Loucy (cell line): ENCODE data around the gene DDX39B.

Source experiments
- H2AFZ ChIP-seq: fragments of 200-600 bp; sonication (generic); 2 replicates; pipeline ENCODE4 v1.6.0; 2016; ENCODE audit warnings: antibody characterized with exemption, mild to moderate bottlenecking, low read length, moderate library complexity
- H3F3A ChIP-seq: fragments of 200-600 bp; 2 replicates; pipeline ENCODE4 v1.6.0; 2016; ENCODE audit warnings: antibody characterized with exemption, low read depth, mild to moderate bottlenecking
- H3K27me3 ChIP-seq: fragments of 200-600 bp; sonication (generic); 2 replicates; pipeline ENCODE4 v1.6.1; 2014; ENCODE audit warnings: low read length, mild to moderate bottlenecking; ENCODE audit not compliant: insufficient read depth, poor library complexity, severe bottlenecking
- H3K36me3 ChIP-seq: fragments of 200-600 bp; sonication (generic); 2 replicates; pipeline ENCODE4 v1.6.1; 2016; ENCODE audit warnings: low read length; ENCODE audit not compliant: insufficient read depth
- H3K4me1 ChIP-seq: fragments of 200-600 bp; sonication (generic); 2 replicates; pipeline ENCODE4 v1.5.1; 2014; ENCODE audit warnings: low read length, mild to moderate bottlenecking; ENCODE audit not compliant: insufficient read depth, poor library complexity, severe bottlenecking
- H3K4me2 ChIP-seq: fragments of 200-600 bp; sonication (generic); 2 replicates; pipeline ENCODE4 v1.6.0; 2014; ENCODE audit warnings: antibody characterized with exemption, low read length, low read depth, mild to moderate bottlenecking; ENCODE audit not compliant: poor library complexity, severe bottlenecking
- H3K4me3 ChIP-seq: fragments of 200-600 bp; sonication (generic); 2 replicates; pipeline ENCODE4 v1.5.1; 2014; ENCODE audit warnings: low read length, mild to moderate bottlenecking, mixed read lengths; ENCODE audit not compliant: poor library complexity, severe bottlenecking
- H3K79me2 ChIP-seq: fragments of 200-600 bp; sonication (generic); 2 replicates; pipeline ENCODE4 v1.6.1; 2014; ENCODE audit warnings: low read length; ENCODE audit not compliant: insufficient read depth
- H3K9ac ChIP-seq: fragments of 200-600 bp; sonication (generic); 2 replicates; pipeline ENCODE4 v1.6.0; 2014; ENCODE audit warnings: mild to moderate bottlenecking, low read depth, low read length, moderate library complexity; ENCODE audit not compliant: poor library complexity, severe bottlenecking
- H3K9me2 ChIP-seq: fragments of 200-600 bp; sonication (generic); replicated peaks from 2 replicates; pipeline ENCODE4 v1.6.1; 2016; ENCODE audit warnings: low read depth, low read length, mixed read lengths
- H3K9me3 ChIP-seq: fragments of 200-600 bp; sonication (generic); 2 replicates; pipeline ENCODE4 v1.6.1; 2014; ENCODE audit warnings: mild to moderate bottlenecking, antibody characterized with exemption, low read length, low read depth; ENCODE audit not compliant: insufficient read depth
- H4K20me1 ChIP-seq: fragments of 200-600 bp; sonication (generic); 2 replicates; pipeline ENCODE4 v1.6.0; 2014; ENCODE audit warnings: antibody characterized with exemption, low read length, mild to moderate bottlenecking; ENCODE audit not compliant: insufficient read depth, poor library complexity, severe bottlenecking
- CTCF ChIP-seq: fragments of 200-600 bp; sonication (generic); conservative IDR thresholded peaks from 2 replicates; pipeline ENCODE4 v1.5.1; 2014; ENCODE audit warnings: mild to moderate bottlenecking, antibody characterized with exemption, low read length
- EZH2phosphoT487 ChIP-seq: fragments of 200-600 bp; IDR thresholded peaks from 2 replicates; pipeline ENCODE4 v1.6.1; 2018; ENCODE audit warnings: antibody characterized with exemption, mild to moderate bottlenecking, moderate library complexity, borderline replicate concordance

The DDX39B gene

GRCh38 chr6:31528821-31529328, 12.9 kb downstream of the DDX39B start, which contains the start of gene MCCD1:
Gene MCCD1 (plus strand): TSS chr6:31528962. CDS start chr6:31529015, 53 bp downstream.
- Histone ChIP-seq H3K9me2 (no peaks in the 10 kb centered on the region), H3K4me2 (no peak within 1 kb of the TSS), H3K4me3 (no peak within 1 kb of the TSS), H3K79me2 (peaks cover 34% of the 10 kb centered on the region), H3K9ac (no peak within 1 kb of the TSS), H4K20me1 (peaks cover 45% of the 10 kb centered on the region), H3K27me3 (no peaks in the 10 kb centered on the region), H3K36me3 (peaks cover 50% of the 10 kb centered on the region), H3F3A (peaks cover 2% of the 10 kb centered on the region; the same call in 1 of the 2 replicates), H2AFZ (no peak within 1 kb of the TSS), H3K9me3 (no peaks in the 10 kb centered on the region), H3K4me1 (peaks cover 11% of the 10 kb centered on the region)
- TF ChIP-seq EZH2phosphoT487 (no peak), CTCF (no peak)

- Histone ChIP-seq H3K4me3 (no peak overlapping the region), H3K9me3 (no peaks in the 10 kb centered on the region), H3K79me2 (peaks cover 28% of the 10 kb centered on the region), H3F3A (peaks cover 2% of the 10 kb centered on the region; the same call in 1 of the 2 replicates), H3K36me3 (peaks cover 45% of the 10 kb centered on the region), H3K9me2 (no peaks in the 10 kb centered on the region), H3K4me2 (no peak overlapping the region), H4K20me1 (peaks cover 40% of the 10 kb centered on the region), H3K27me3 (no peaks in the 10 kb centered on the region), H3K9ac (no peak overlapping the region), H3K4me1 (peaks cover 5% of the 10 kb centered on the region), H2AFZ (no peak overlapping the region)
- TF ChIP-seq EZH2phosphoT487 (no peak), CTCF (no peak)
Observed at GRCh38 chr6:31528307-31528777, 13.5 kb downstream of the DDX39B start.

GRCh38 chr6:31525932-31526591, 15.7 kb downstream of the DDX39B start:
- H3K9me2 ChIP-seq = no peaks in the 10 kb centered on the region
- TF ChIP-seq CTCF = no peak
- TF ChIP-seq EZH2phosphoT487 = no peak
- H3K27me3 ChIP-seq = no peaks in the 10 kb centered on the region
- H3K9ac ChIP-seq = no peak overlapping the region
- H3F3A ChIP-seq = peaks cover 2% of the 10 kb centered on the region; the same call in 1 of the 2 replicates
- no peak overlapping the region for H3K4me3 ChIP-seq
- H4K20me1 ChIP-seq = peaks cover 17% of the 10 kb centered on the region
- H3K4me1 ChIP-seq = no peaks in the 10 kb centered on the region
- peaks cover 6% of the 10 kb centered on the region; the same call in 1 of the 2 replicates for H3K79me2 ChIP-seq
- H2AFZ ChIP-seq = no peak overlapping the region
- no peaks in the 10 kb centered on the region for H3K9me3 ChIP-seq
- peaks cover 22% of the 10 kb centered on the region for H3K36me3 ChIP-seq
- H3K4me2 ChIP-seq = no peak overlapping the region
